HG03520 (cell line): ENCODE data around the gene SPATS2L.
"Not testable (repeated sequence)": the region's sequence is repeated elsewhere in the genome, so short reads cannot be mapped to it uniquely, and the experiment has no call there.

Experiments used
- ATAC-seq: cut with Tn5 transposase; IDR thresholded peaks from one replicate; pipeline ENCODE4 v1.9.1; 2021; ENCODE audit warnings: mild to moderate bottlenecking, moderate library complexity; ENCODE audit not compliant: unreplicated experiment

SPATS2L gene

DNA sequence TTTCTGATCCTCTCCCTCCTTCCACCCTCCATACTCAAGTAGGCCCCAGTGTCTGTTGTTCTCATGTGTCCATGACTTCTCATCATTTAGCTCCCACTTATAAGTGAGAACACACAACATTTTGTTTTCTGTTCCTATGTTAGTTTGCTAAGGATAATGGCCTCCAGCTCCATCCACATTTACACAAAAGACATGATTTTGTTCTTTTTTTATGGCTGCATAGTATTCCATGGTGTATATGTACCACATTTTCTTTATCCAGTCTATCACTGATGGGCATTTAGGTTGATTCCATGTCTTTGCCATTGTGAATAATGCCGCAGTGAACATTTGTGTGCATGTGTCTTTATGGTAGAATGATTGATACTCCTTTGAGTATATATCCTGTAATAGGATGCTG lies 37.7 kb downstream of the SPATS2L start:
- not testable (repeated sequence) for ATAC-seq

DNA sequence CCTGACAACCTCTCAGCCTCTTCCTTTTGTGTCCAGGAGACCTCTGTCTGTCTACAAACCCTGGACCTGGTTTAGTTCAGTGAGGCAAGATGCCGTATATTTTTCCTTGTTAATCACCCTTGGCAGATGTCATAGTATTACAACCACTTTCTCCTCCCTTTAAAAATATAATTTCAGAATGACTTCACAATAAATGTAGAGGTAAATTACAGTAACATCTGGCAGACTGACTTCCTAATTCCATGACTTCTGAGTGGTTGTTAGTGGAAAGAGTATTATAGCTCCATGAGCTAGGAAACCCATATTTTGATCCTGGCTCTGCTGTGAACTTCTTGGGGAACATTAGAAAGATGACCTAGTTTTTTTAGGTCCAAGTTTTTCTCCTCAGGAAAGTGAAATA lies 39.5 kb downstream of the SPATS2L start:
- no peak for ATAC-seq

DNA sequence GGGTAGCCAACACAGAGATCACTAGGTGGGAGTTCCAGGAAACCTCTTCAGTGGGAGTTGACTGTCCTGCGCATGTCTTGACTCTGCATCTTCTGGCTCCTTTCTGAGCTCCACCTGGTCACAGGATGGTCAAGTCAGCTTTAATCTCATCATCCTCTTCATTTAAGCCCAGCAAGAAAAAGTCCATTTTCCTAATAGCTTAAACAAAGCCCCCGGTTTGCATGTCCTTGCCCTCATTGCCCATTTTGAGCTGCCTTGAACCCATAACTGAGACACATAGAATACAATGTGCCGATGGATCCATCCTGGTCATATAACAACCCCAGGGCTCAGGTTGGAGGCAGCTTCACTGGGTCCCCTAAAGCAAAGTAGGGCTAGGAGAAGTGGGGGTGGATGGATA lies 40.8 kb downstream of the SPATS2L start:
- no peak for ATAC-seq

DNA sequence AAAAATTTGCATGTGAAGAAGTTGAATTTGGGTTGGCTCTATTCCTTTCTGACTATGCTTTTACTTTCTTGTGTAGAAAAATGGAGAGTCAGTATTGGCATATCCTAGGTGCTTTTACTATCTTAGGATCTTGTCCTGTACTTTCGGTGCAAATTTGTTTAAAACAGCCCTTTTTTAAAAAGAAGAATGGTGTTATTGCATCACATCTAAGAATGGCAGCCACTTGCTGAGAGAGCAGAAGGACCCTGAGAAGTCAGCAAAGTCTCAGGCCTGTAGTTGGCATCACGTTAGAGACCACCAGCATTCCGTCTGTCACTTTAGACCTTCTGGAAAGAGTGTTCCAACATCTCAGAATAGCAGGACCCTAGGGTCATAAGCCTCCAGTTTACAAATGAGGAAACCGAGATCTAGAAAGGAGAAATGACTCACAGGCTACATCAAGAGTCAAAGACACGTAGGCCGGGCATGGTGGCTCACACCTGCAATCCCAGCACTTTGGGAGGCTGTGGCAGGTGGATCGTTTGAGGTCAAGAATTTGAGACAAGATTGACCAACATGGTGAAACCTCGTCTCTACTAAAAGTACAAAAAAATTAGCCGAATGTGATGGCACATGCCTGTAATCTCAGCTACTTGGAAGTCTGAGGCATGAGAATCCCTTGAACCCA lies 42.5 kb downstream of the SPATS2L start:
- ATAC-seq, result no peak

DNA sequence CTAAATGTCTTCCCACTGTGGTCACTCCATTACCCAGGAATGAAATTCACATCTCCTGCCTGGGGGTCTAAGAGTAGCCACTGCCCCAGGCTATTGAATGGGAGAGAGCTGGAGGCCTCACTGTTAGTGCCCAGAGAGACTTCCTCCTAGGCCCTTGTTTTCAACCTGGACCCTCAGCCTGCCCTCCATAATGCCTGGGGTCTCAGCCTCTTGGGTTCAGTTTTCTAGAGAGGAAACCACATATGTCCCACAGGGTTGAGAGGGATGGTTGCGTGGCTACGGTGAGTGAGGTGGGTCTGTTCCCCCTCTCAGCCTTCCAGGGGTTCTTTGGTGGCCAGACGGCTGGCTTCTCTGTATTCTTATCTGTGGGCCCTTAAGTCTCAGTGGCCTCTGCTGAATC lies 43.4 kb downstream of the SPATS2L start:
- ATAC-seq, result no peak

DNA sequence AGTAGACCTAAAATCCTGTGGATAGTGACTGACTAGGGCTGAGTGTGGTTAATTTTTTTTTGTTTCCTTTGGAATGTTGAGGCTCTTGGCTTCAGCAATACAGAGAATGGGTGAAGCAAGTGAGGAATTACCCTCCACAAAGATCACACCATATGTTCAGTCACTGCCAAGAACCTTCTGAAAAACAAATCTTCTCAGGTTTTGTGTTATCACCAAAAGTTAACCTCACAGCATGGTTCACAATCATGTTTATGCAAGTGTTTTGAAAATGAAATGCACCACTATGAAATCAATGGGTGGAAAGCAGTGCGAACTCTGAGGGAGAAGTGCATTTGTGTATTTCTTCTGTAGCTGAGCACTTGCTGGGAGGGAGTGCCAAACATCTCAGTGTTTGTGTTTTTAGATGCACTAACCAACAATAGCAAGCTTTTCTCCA lies 44.4 kb downstream of the SPATS2L start:
- no peak for ATAC-seq

DNA sequence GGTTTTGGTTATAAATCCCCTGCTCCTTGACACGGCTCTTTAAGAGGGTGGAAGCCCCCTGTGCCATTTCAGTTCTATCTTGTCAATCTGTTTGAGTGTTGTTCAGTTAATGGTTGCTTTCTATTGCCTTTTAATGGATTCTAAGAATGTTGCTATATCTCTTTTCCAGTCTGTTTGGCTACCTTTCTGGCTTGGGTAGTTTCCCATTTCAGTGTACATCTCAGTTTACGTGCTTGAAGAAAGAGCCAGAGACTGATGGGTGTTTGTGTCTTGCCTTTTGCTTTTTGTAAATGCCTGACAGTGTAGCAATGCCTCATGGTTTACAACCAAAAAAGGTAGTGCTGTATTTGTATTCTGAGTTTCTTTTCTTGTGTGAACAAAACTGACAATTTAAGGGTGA lies 45.3 kb downstream of the SPATS2L start:
- no peak for ATAC-seq

DNA sequence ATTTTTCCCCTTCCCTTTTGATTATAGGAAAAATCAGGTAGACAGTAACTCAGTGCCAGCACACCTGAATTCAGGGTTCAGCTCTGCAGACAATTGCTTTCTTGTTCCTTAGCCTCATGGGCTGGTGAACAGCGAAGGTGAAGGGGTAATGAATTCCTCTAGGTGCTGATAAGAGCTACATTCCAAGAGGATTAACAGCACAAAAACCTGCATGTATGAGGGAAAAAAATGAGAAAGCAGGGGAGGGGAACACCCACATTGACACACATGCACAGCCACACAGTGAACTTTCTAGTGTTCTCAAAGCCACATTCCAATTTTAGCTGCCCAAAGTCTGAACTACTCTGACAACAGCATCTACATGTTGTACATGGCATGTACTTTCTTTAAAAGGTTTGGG lies 46.1 kb downstream of the SPATS2L start:
- ATAC-seq, result no peak

DNA sequence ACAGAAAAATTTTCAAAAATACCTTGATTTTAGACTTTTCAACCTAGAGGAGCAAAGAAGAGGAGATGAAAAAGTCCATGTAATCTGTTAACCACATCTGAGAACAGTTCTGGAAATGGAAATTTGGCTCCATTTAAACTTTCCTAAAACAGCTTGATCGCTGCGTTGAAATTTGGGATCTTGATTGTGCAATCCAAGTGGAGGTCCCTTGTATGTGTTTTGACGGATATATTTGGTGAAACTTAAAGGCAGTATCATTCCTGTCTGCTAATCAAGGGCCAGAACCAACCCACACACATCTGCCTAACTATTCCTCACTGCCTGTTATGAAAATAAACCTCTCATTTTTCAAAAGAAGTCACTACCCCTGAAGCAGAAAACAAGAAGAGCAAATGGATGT lies 46.6 kb downstream of the SPATS2L start:
- no peak for ATAC-seq

DNA sequence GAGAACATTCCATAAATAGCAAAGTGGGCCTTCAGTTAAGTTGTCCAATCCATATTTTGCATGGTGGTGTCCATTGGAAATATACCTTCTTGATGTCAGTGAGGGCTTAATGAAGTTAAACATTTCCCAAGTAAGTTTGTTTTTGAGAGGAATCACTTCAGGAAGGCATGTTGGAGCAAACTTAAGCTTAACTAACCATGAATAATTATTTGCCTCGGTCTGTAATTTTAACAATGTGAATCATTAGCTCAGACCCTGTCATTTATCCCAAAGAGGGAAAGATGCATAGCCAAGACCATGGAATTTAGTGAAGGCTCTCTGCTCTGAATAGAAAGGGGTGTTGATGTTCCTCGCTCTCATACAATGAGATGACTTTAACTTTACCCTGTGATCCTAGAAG lies 47.4 kb downstream of the SPATS2L start:
- ATAC-seq, result no peak

DNA sequence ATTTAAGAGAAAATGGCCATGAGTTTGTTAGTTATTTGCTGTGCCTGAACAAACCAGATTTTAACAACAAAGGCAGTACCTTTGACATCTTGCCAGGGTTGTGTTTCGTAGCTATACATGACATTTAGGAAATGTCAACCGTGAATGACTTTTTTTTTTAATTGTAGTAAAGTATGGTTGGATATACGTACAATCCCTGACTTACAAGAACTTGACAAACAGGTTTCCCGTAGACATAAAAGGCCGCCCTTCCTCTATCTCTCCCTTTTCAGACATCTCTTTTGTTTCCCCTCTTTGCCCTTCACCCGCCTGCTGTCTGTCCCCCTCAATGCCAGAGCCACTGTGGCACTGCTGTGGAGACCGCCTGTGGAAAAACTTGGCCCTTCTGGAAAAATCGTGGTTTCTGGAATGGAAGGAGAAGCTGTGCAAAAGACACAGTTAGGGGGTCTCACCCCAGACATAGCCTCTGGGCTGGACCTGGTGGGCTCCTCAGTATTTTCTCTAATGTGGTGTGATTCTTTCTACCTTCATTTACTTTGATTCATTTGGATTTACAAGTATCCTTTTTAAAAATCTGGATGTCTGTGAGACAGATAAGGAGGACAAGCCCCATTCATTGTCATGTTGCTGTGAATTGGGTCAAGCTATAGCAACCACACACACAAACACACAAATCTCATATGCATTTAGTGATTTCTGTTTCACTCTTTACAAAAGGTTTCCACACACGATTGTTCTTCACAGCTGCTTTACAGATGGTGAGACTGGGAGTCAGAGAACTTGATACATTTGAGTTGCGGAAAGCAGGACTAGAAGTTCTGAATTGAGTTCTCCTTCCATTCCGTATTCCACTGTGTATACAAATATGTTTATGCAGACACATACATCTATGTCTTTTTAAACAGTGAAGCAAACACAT lies 48.6 kb downstream of the SPATS2L start:
- no peak for ATAC-seq

DNA sequence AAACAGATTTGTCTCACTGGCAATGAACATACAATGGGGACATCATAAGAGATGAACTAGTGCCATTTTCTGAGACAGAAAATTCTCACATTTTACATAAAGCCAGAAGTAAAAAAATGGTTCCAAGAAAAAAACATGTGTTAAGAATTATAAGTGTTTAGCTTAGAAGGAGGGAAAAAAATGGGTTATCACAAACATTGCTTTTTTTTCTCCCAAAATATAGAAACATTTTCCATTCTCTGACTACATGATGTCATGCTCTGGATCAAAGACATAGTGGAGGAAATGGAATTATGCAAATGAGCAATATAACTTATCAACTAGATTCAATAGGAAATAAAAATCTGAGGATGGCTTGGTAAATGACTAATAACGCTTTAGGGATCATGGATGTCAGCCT lies 49.8 kb downstream of the SPATS2L start:
- ATAC-seq, result no peak

DNA sequence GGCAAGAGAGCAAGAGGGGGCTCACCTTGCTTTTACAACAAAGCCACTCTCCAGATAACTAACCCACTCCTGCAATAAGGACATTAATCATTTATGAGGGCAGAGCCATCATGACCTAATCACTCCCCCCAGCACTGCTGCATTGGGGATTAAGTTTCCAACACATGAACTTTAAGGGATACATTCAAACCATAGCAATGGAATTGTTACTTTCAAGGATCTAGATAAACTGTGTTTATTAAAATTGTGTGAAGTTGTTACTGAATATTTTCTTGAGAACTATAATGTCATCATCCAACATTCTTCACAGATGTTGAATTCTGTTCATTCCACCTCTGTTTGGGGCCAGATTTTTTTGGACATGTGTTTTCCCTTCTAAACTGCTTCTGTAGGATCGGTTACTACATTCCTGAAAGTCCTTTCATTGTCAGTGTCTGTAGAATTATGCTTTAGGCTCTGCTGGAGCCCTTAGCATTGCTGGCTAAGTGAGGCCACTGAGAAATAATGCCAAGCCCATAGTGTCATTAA lies 50.4 kb downstream of the SPATS2L start:
- no peak for ATAC-seq

DNA sequence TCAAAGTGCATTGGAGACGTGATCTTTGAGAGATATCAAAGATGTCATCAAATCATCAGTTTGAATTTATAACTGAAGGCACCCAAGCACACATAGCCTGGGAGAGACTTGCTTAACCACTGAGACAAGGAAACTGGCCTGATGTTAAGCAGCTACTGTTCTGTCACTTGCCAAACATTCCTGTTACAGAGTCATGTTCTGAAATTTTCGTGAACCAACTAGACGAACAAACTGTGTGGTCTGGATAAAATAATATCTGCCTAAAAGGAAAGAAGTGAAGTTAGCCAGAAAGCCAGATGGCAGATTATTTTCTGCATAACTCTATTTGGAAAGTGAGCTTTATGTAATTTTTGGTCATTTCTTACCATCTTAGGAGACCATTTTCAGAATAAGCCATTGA lies 51.4 kb downstream of the SPATS2L start:
- no peak for ATAC-seq

DNA sequence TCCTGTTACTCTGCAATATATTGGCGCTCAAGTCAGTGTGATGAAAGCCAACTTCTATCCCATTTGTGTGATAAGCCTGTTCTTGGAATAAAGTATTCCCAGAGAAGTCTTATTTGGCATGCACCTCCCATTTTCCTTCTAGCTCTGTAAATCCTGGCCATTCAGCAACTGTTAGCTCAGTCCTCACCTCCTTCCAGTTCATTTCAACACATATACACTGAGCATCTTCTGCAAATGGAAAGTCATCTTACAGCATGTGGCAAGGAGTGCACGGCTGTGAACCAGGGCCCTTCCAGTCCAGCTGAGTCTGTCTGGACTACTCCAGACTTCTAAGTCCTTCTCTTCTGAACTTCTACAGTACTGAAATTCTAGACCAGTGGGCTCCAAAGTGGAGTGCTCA lies 53.1 kb downstream of the SPATS2L start:
- no peak for ATAC-seq

DNA sequence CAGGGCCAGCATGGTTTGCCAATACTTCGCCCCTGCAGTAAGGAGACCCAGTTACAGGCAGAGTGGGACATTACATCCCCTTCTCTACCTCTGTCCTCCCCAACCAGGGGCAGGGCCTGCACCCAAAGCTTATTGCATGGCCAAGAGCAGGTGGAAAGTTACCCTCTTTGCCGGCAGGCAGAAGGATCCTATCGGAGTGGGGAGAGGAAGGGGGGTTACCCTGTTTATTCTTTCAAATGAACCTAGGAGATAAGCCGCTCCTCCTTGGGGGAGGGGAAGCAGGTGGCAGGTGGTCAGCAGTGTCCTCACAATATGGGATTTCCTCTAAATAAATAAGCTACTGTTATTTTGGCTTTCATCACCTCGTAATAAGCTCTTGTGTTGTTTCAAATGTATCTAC lies 53.9 kb downstream of the SPATS2L start:
- ATAC-seq, result no peak

DNA sequence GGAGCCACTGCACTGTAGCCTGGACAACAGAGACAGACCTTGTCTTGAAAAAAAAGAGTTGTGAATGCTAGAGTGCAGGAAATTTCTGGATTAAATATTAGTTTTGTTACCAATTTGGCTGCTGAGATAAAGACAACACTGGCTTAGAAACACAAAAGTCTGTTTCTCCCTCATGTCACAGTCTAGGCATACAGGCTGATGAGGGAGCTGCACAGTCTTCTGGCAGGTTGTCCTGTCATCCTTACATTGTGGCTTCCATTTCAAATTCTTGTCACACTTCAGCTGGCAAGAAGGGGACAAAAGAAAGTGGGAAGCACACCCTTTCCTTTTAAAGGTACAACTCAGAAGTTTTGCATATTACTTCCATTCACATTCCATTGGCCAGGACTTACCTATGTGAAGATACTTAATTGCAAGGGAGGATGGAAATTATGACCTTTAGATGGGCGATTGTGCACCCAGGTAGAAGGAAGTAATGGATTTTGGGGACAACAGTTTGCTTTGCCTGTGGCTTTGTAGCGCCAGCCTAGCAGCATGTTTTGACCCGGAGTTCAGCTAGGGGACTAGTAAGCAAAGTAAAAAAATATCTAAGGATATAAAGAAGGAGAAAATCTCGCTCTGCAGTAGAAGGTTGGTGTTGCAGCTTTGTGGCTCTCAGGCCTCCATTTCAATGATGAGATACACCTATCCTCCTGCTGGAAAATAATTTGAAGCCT lies 55.9 kb downstream of the SPATS2L start:
- ATAC-seq, result no peak

DNA sequence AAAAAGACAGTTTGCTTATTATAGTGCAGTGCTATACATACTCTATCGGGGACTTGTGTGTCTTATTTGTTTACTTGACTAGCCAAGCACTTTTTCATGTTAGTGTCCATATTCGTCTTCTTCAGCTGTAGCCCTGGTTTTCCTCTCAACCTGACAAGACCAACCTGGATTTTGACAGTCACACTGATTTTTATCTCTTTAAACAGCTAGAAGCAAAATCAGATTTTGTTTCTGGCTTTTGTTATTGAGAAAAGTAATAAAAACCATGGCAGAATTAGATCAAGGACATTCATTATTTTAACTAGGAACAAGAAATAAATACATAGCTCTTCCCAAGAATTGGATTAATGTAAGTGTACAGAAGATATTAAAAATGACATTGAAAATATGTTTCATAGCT lies 56.8 kb downstream of the SPATS2L start:
- no peak for ATAC-seq

DNA sequence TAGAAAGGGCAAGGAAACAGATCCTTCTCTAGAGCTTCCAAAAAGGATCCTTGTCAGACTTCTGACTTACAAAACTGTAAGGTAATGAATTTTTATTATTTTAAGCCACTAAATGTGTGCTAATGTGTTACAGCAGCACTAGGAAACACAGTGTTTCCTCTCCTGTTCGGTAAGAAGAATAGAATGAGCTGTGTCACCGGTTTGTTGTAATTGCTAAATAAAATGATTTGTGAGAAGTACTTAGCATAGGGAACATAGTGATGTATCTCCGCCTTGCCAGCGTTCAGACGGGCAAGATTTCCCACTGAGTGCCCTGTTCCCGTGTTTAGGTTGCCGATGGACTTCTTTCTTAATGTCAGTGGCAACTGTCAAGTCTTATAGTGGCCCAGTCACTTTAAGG lies 57.6 kb downstream of the SPATS2L start:
- no peak for ATAC-seq

DNA sequence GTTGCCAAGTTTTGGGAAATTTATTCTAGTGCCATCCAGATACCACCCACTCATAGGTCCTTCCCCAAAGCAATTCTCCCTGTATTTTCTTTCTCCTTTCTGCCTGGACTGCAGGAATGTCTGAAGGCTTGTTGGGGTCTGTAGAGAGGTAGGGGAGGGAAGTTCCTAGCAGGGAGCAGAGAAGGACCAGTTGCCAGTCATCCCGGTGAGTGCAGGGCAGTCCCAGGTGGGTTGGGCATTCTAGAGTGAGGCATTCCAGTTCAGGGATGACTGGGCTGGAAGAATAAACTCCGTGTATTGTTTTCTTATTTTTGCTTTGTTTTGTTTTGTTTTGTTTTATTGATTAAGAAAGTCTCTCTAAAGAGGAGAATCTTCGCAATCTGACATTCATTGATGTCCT lies 58.1 kb downstream of the SPATS2L start:
- ATAC-seq, result no peak

DNA sequence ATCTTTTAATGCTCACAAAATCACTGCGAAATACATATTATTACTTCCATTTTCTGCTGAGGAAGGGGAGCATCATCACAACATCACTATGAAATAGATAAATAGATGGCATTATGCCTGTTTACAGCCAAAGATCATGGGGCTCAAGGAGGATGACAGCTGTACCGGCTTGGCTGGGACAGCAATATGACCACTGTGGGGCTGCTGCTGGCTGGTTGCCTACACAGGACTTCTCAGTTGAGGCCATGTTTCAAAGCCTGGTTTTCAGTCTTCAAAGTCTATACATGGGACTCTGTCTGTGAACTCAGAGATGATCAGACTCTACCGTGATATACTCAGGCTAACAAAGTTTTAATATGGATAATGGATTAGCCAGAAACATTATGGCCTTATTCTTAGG lies 58.7 kb downstream of the SPATS2L start:
- ATAC-seq, result no peak

DNA sequence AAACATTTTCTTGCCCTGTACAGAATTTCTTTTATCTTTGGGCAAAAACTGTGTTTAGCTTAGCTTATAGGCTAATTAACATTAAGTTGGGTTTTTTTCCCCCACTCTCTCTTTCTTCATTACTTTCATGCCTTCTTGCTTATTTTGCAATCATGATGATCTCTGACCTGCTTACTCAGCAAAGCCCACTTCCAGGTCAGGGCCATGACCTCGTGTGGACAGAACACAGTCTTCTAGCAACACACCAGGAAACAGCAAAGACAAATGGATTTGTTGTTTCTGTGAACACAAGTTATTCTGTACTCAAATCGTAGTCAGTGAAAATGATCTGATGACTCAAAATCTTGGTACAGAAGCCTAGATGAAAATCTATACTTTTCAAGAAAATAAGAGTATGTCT lies 60.7 kb downstream of the SPATS2L start:
- no peak for ATAC-seq
